IMR-90 (cell line): ENCODE results near the gene HPF1.

Experiments used
- BHLHE40 ChIP-seq: fragments of 150-350 bp; IDR thresholded peaks from 2 replicates; pipeline ENCODE4 v1.6.1; 2016; ENCODE audit warnings: mild to moderate bottlenecking, low read depth, low read length
- CEBPB ChIP-seq: IDR thresholded peaks from 2 replicates; pipeline ENCODE4 v1.6.1; 2012; ENCODE audit warnings: low read depth, low read length, improper control_type of control experiment
- CHD1 ChIP-seq: IDR thresholded peaks from 2 replicates; pipeline ENCODE4 v1.6.1; 2012; ENCODE audit warnings: low read depth, low read length, improper control_type of control experiment
- CTCF ChIP-seq: conservative IDR thresholded peaks from 2 replicates; pipeline ENCODE4 v1.5.1; 2012; ENCODE audit warnings: mild to moderate bottlenecking, low read depth, low read length, improper control_type of control experiment
- FOS ChIP-seq: fragments of 150-350 bp; IDR thresholded peaks from 2 replicates; pipeline ENCODE4 v1.6.1; 2016; ENCODE audit warnings: low read depth, low read length
- MAFK ChIP-seq: IDR thresholded peaks from 2 replicates; pipeline ENCODE4 v1.6.1; 2012; ENCODE audit warnings: low read depth, low read length, improper control_type of control experiment
- MAZ ChIP-seq: IDR thresholded peaks from 2 replicates; pipeline ENCODE4 v1.6.1; 2012; ENCODE audit warnings: low read depth, mild to moderate bottlenecking, low read length, improper control_type of control experiment, moderate library complexity, borderline replicate concordance
- MXI1 ChIP-seq: IDR thresholded peaks from 2 replicates; pipeline ENCODE4 v1.6.1; 2012; ENCODE audit warnings: low read depth, mild to moderate bottlenecking, low read length, moderate library complexity, borderline replicate concordance
- NFE2L2 ChIP-seq: fragments of 150-350 bp; IDR thresholded peaks from 2 replicates; pipeline ENCODE4 v1.6.1; 2016; ENCODE audit warnings: low read depth, mild to moderate bottlenecking, low read length
- POLR2A ChIP-seq: IDR thresholded peaks from 2 replicates; pipeline ENCODE4 v1.6.1; 2012; ENCODE audit warnings: mild to moderate bottlenecking, low read depth, low read length
- RFX5 ChIP-seq: IDR thresholded peaks from 2 replicates; pipeline ENCODE4 v1.8.0; 2012; ENCODE audit warnings: low read depth, mild to moderate bottlenecking, low read length, moderate library complexity
- SMC3 ChIP-seq: fragments of 150-350 bp; IDR thresholded peaks from 2 replicates; pipeline ENCODE4 v1.6.1; 2016; ENCODE audit warnings: low read depth, mild to moderate bottlenecking, antibody characterized with exemption, low read length, moderate library complexity
- USF2 ChIP-seq: fragments of 150-350 bp; IDR thresholded peaks from 2 replicates; pipeline ENCODE4 v1.6.1; 2017; ENCODE audit warnings: mild to moderate bottlenecking, antibody characterized with exemption, low read length, low read depth

GRCh38 chr4:169766741-169767140, 9.0 kb upstream of the HPF1 start:
- TF ChIP-seq CTCF: no peak
- TF ChIP-seq NFE2L2: no peak
- no peak for TF ChIP-seq POLR2A
- TF ChIP-seq MAZ: no peak
- no peak for TF ChIP-seq RFX5
- TF ChIP-seq SMC3: no peak
- TF ChIP-seq CHD1: no peak
- no peak for TF ChIP-seq MXI1
- TF ChIP-seq FOS: no peak
- no peak for TF ChIP-seq MAFK
- no peak for TF ChIP-seq BHLHE40
- TF ChIP-seq USF2: no peak
- TF ChIP-seq CEBPB: no peak
